ENCODE results near the gene SCARB1. TPM values are rescaled to one million over a fixed set of nuclear protein-coding genes. Genes with fewer than 3 reads are reported as not detected.

Gene SCARB1
- total RNA-seq, 2 donors from 2014 or later = 33.0 to 36.2 TPM

- WGBS, 2 experiments (ENCODE audit: insufficient coverage in 1 of 2, insufficient read length in 1 of 2) = 91 to 93% methylated on average over 10 to 11 of the region's 11 CpGs
- no peak overlapping the region for H3K9ac ChIP-seq (ENCODE audit: extremely low read depth, low read length, poor library complexity, severe bottlenecking)
- Mint-ChIP-seq H3K4me3 (no peak overlapping the region), H3K4me1 (peaks cover 7% of the 10 kb centered on the region), H3K36me3 (ENCODE audit: low read depth) (no peaks in the 10 kb centered on the region), H3K27me3 (ENCODE audit: insufficient read depth) (no peaks in the 10 kb centered on the region), H3K27ac (no peak overlapping the region), H3K9me3 (no peaks in the 10 kb centered on the region)
- H3K27ac ChIP-seq (ENCODE audit: low read depth, low read length) = peak overlapping the region; percentile 77
- TF ChIP-seq CTCF (conservative IDR thresholded peaks at IDR 0.05) = no peak
- H3K4me1 ChIP-seq (ENCODE audit: control insufficient read depth, insufficient read depth, low read length) = no peaks in the 10 kb centered on the region
- H3K27me3 ChIP-seq (ENCODE audit: control insufficient read depth, insufficient read depth, low read length, poor library complexity, severe bottlenecking) = no peaks in the 10 kb centered on the region
- no peak overlapping the region for H3K4me3 ChIP-seq (ENCODE audit: low read length)
- DNase-seq = no peak
- H3K36me3 ChIP-seq (ENCODE audit: control insufficient read depth, insufficient read depth, low read length) = no peaks in the 10 kb centered on the region
- no peaks in the 10 kb centered on the region for H3K9me3 ChIP-seq (ENCODE audit: control insufficient read depth, low read length)
These were observed 8.5 kb upstream of the SCARB1 start for GRCh38 chr12:124872068-124872719.

- no peak for DNase-seq
- H3K9me3 Mint-ChIP-seq = no peaks in the 10 kb centered on the region
- H3K9me3 ChIP-seq (ENCODE audit: control insufficient read depth, low read length) = no peaks in the 10 kb centered on the region
- peaks cover 8% of the 10 kb centered on the region for H3K4me1 Mint-ChIP-seq
- no peak overlapping the region for H3K4me3 ChIP-seq (ENCODE audit: low read length)
- H3K4me1 ChIP-seq (ENCODE audit: control insufficient read depth, insufficient read depth, low read length) = no peaks in the 10 kb centered on the region
- no peaks in the 10 kb centered on the region for H3K36me3 Mint-ChIP-seq (ENCODE audit: low read depth)
- no peak overlapping the region for H3K9ac ChIP-seq (ENCODE audit: extremely low read depth, low read length, poor library complexity, severe bottlenecking)
- H3K36me3 ChIP-seq (ENCODE audit: control insufficient read depth, insufficient read depth, low read length) = no peaks in the 10 kb centered on the region
- H3K27ac ChIP-seq (ENCODE audit: low read depth, low read length) = no peak overlapping the region
- no peaks in the 10 kb centered on the region for H3K27me3 Mint-ChIP-seq (ENCODE audit: insufficient read depth)
- H3K27me3 ChIP-seq (ENCODE audit: control insufficient read depth, insufficient read depth, low read length, poor library complexity, severe bottlenecking) = no peaks in the 10 kb centered on the region
- TF ChIP-seq CTCF (conservative IDR thresholded peaks at IDR 0.05) = no peak
- WGBS, 2 experiments (ENCODE audit: insufficient coverage in 1 of 2, insufficient read length in 1 of 2) = 67 to 85% methylated on average over 2 to 4 of the region's 4 CpGs
- H3K4me3 Mint-ChIP-seq = no peak overlapping the region
- no peak overlapping the region for H3K27ac Mint-ChIP-seq
These were observed 7.6 kb upstream of the SCARB1 start for GRCh38 chr12:124871297-124871696.

GRCh38 chr12:124870515-124870914, 6.9 kb upstream of the SCARB1 start:
- no peak overlapping the region for H3K27ac Mint-ChIP-seq
- TF ChIP-seq CTCF (conservative IDR thresholded peaks at IDR 0.05) = no peak
- Histone ChIP-seq H3K36me3 (ENCODE audit: control insufficient read depth, insufficient read depth, low read length) (no peaks in the 10 kb centered on the region), H3K4me3 (ENCODE audit: low read length) (no peak overlapping the region), H3K27me3 (ENCODE audit: control insufficient read depth, insufficient read depth, low read length, poor library complexity, severe bottlenecking) (no peaks in the 10 kb centered on the region), H3K9ac (ENCODE audit: extremely low read depth, low read length, poor library complexity, severe bottlenecking) (no peak overlapping the region), H3K4me1 (ENCODE audit: control insufficient read depth, insufficient read depth, low read length) (no peaks in the 10 kb centered on the region), H3K9me3 (ENCODE audit: control insufficient read depth, low read length) (no peaks in the 10 kb centered on the region), H3K27ac (ENCODE audit: low read depth, low read length) (no peak overlapping the region)
- no peaks in the 10 kb centered on the region for H3K27me3 Mint-ChIP-seq (ENCODE audit: insufficient read depth)
- 98 to 100% methylated on average over 2 to 4 of the region's 4 CpGs for WGBS, 2 experiments (ENCODE audit: insufficient coverage in 1 of 2, insufficient read length in 1 of 2)
- H3K4me1 Mint-ChIP-seq = peaks cover 10% of the 10 kb centered on the region
- H3K36me3 Mint-ChIP-seq (ENCODE audit: low read depth) = no peaks in the 10 kb centered on the region
- H3K4me3 Mint-ChIP-seq = no peak overlapping the region
- no peak for DNase-seq
- no peaks in the 10 kb centered on the region for H3K9me3 Mint-ChIP-seq

All from endodermal cell (in vitro differentiated cells).